ENCODE results near the gene HPSE2. TPM values are rescaled to one million over a fixed set of nuclear protein-coding genes. Genes with fewer than 3 reads are reported as not detected.
A peak's percentile ranks its signal among the peaks of the same experiment; 100 is the strongest.

HPSE2 gene
- total and polyA plus RNA-seq, 2 of the 13 experiments (the other 11 are each of a cell fraction or from before 2014, with no cell fraction given), result 0.01 TPM; not detected in 1

- TF ChIP-seq ZNF382 (CRISPR knock-in tag; IDR thresholded peaks at IDR 0.05; ENCODE audit: borderline replicate concordance), result no peak
- TF ChIP-seq SKI (IDR thresholded peaks at IDR 0.05; ENCODE audit: partially characterized antibody), result no peak
- TF ChIP-seq ZNF12 (CRISPR knock-in tag; IDR thresholded peaks at IDR 0.05), result peak; percentile 89
- no peak for TF ChIP-seq NFIC (IDR thresholded peaks at IDR 0.05; ENCODE audit: low read length)
- in situ Hi-C loops (cut with HindIII; ENCODE audit: extremely low pct_ligation_motif_present, low pct_unique_long_range_greater_than_20kb) (no loop called here), intact Hi-C loops (cut with micrococcal nuclease; ENCODE audit: unreplicated experiment) (no loop called here)
- no peak overlapping the region for H3K9ac ChIP-seq (ENCODE audit: insufficient read depth, low read depth, low read length)
- H3K27me3 ChIP-seq (ENCODE audit: control insufficient read depth in 1 of 2, insufficient read depth in 2 of 2, low read length in 2 of 2), result no peaks in the 10 kb centered on the region; a peak in 1 of 5 replicates
- no peak overlapping the region for H2AFZ ChIP-seq (ENCODE audit: low read length)
- H3K36me3 ChIP-seq (replicated peaks in 1 of 2; ENCODE audit: control insufficient read depth in 1 of 2, insufficient read depth in 2 of 2, low read length in 2 of 2), result no peaks in the 10 kb centered on the region
- DNase-seq (ENCODE audit: low spot score) (no peak), FAIRE-seq (no peak), ATAC-seq (no peak)
- no peaks in the 10 kb centered on the region for H4K20me1 ChIP-seq (ENCODE audit: insufficient read depth, low read length)
- no peaks in the 10 kb centered on the region for H3K79me2 ChIP-seq (ENCODE audit: insufficient read depth, low read length)
- ChIA-PET CTCF (ENCODE audit: low intra/inter-chr PET ratio, low total read pairs) (no interaction called here), POLR2A (no interaction called here)
- BruUV-seq (replicated peaks), result no TSS peak
- H3K9me3 ChIP-seq (ENCODE audit: low read length), result no peaks in the 10 kb centered on the region
- H3K4me2 ChIP-seq (ENCODE audit: low read depth, low read length), result no peak overlapping the region
- no peak overlapping the region for H3K27ac ChIP-seq (ENCODE audit: extremely low read length, insufficient read depth, low read length)
- H3K4me1 ChIP-seq (ENCODE audit: insufficient read depth, low read length), result peaks cover 10% of the 10 kb centered on the region
- H3K4me3 ChIP-seq (replicated peaks in 1 of 3; ENCODE audit: insufficient read depth in 1 of 3, low read depth in 2 of 3, low read length in 3 of 3), result no peak overlapping the region
These were observed 752.0 kb downstream of the HPSE2 start for GRCh38 chr10:98483658-98484057.

- H3K9ac ChIP-seq (ENCODE audit: insufficient read depth, low read depth, low read length), result no peak overlapping the region
- TF ChIP-seq MAF1 (CRISPR knock-in tag; IDR thresholded peaks at IDR 0.05; ENCODE audit: borderline replicate concordance) (no peak), JARID2 (CRISPR knock-in tag; IDR thresholded peaks at IDR 0.05; ENCODE audit: insufficient replicate concordance) (no peak), PRDM10 (CRISPR knock-in tag; IDR thresholded peaks at IDR 0.05; ENCODE audit: low read depth) (no peak), STAG1 (CRISPR knock-in tag; IDR thresholded peaks at IDR 0.05) (no peak), SCMH1 (CRISPR knock-in tag; IDR thresholded peaks at IDR 0.05; ENCODE audit: borderline replicate concordance) (no peak), ZBTB49 (CRISPR knock-in tag; IDR thresholded peaks at IDR 0.05; ENCODE audit: borderline replicate concordance) (no peak)
- POLR2A ChIA-PET, result no interaction called here
- DNase-seq (ENCODE audit: low spot score) (no peak), FAIRE-seq (no peak), ATAC-seq (no peak)
- no TSS peak for BruUV-seq (replicated peaks)
- intact Hi-C loops (cut with micrococcal nuclease; ENCODE audit: unreplicated experiment), result no loop called here
- H3K36me3 ChIP-seq (replicated peaks in 1 of 2; ENCODE audit: control insufficient read depth in 1 of 2, insufficient read depth in 2 of 2, low read length in 2 of 2), result no peaks in the 10 kb centered on the region
- no peaks in the 10 kb centered on the region for H3K79me2 ChIP-seq (ENCODE audit: insufficient read depth, low read length)
- H3K27me3 ChIP-seq (ENCODE audit: control insufficient read depth in 1 of 2, insufficient read depth in 2 of 2, low read length in 2 of 2), result no peaks in the 10 kb centered on the region; a peak in 1 of 5 replicates
- H3K4me3 ChIP-seq (replicated peaks in 1 of 3; ENCODE audit: insufficient read depth in 1 of 3, low read depth in 2 of 3, low read length in 3 of 3), result no peak overlapping the region
- no peak overlapping the region for H3K27ac ChIP-seq (ENCODE audit: extremely low read length, insufficient read depth, low read length)
- no peaks in the 10 kb centered on the region for H3K9me3 ChIP-seq (ENCODE audit: low read length)
- H3K4me1 ChIP-seq (ENCODE audit: insufficient read depth, low read length), result no peaks in the 10 kb centered on the region
- 0% methylated on average over 2 of the region's 2 CpGs for WGBS (ENCODE audit: low lambda C conversion rate)
- CTCF ChIA-PET (ENCODE audit: low intra/inter-chr PET ratio, low total read pairs), result no interaction called here
- no peak overlapping the region for H2AFZ ChIP-seq (ENCODE audit: low read length)
- no peak overlapping the region for H3K4me2 ChIP-seq (ENCODE audit: low read depth, low read length)
- in situ Hi-C loops (cut with HindIII; ENCODE audit: extremely low pct_ligation_motif_present, low pct_unique_long_range_greater_than_20kb), result no loop called here
- H4K20me1 ChIP-seq (ENCODE audit: insufficient read depth, low read length), result no peaks in the 10 kb centered on the region
These were observed 753.6 kb downstream of the HPSE2 start for GRCh38 chr10:98482096-98482495.
